Endothelial cell of umbilical vein (primary cell): ENCODE results near the gene MAP3K13. TPM values are rescaled to one million over a fixed set of nuclear protein-coding genes. Genes with fewer than 3 reads are reported as not detected.

ENCODE experiments used
- BruUV-seq: library from RNA; stranded (reverse); fragments of 400-500 nt; replicated peaks from 2 replicates; lab custom pipeline; 2021; lab: Mats Ljungman, UMichigan
- CTCF ChIA-PET: fragments of 300-600, 350-600 bp; sonication (Branson Sonifier 250); formaldehyde crosslinking; loops from one replicate; lab custom pipeline; 2021; ENCODE audit warnings: antibody characterized with exemption, inconsistent platforms; lab: Charles Lee
- POLR2A ChIA-PET: fragments of 300-600, 350-600 bp; sonication (Branson Sonifier 250); formaldehyde crosslinking; loops from one replicate; lab custom pipeline; 2021; ENCODE audit warnings: antibody characterized with exemption, inconsistent platforms; lab: Charles Lee
- DNase-seq: peaks from one replicate; pipeline ENCODE4 v3.0.0-alpha.2; 2011; ENCODE audit warnings: low read depth, low spot score
- FAIRE-seq: peaks from 2 replicates; lab custom pipeline; 2011; peaks lifted over from hg19 to GRCh38; lab: Jason Lieb, UNC
- H2AFZ ChIP-seq: 2 replicates; pipeline ENCODE4 v1.6.0; 2012; ENCODE audit warnings: low read depth, low read length, control low read depth, inconsistent platforms
- H3K27ac ChIP-seq: 2 replicates; pipeline ENCODE4 v1.5.1; 2011; ENCODE audit warnings: low read depth, mild to moderate bottlenecking, control low read depth, low read length, moderate library complexity; ENCODE audit not compliant: insufficient read depth
- H3K27me3 ChIP-seq, 2 experiments: 2 replicates each; pipeline versions ENCODE4 v1.6.0 to v1.6.1; 2011; ENCODE audit warnings: low read length in 2 of 2, mixed read lengths in 1 of 2; ENCODE audit not compliant: control insufficient read depth in 2 of 2, insufficient read depth in 2 of 2
- H3K36me3 ChIP-seq, 2 experiments: 2 replicates in 1 of 2; 3 replicates in 1 of 2; pipeline ENCODE4 v1.5.1; 2011; ENCODE audit warnings: low read length in 2 of 2, mild to moderate bottlenecking in 1 of 2, moderate library complexity in 1 of 2; ENCODE audit not compliant: control insufficient read depth in 2 of 2, insufficient read depth in 2 of 2; ENCODE audit errors: extremely low read depth in 1 of 2
- H3K4me1 ChIP-seq: 3 replicates; pipeline ENCODE4 v1.5.1; 2011; ENCODE audit warnings: mild to moderate bottlenecking, low read length; ENCODE audit not compliant: control insufficient read depth, insufficient read depth; ENCODE audit errors: extremely low read depth
- H3K4me2 ChIP-seq: 2 replicates; pipeline ENCODE4 v1.6.1; 2011; ENCODE audit warnings: low read length, control low read depth, mixed read lengths; ENCODE audit not compliant: insufficient read depth
- H3K4me3 ChIP-seq, 3 experiments: fragments of 200-600 bp in 1 of 3; sonication (generic), shearing (Covaris generic) in 1 of 3; replicated peaks in 1 of 3; 2 replicates each; pipeline ENCODE4 v1.5.1; 2011 to 2016; ENCODE audit warnings: control low read depth in 3 of 3, low read length in 3 of 3, mild to moderate bottlenecking in 2 of 3, inconsistent platforms in 1 of 3, low read depth in 1 of 3, moderate library complexity in 1 of 3; ENCODE audit not compliant: insufficient read depth in 1 of 3
- H3K79me2 ChIP-seq: 2 replicates; pipeline ENCODE4 v1.6.0; 2012; ENCODE audit warnings: low read length, inconsistent platforms; ENCODE audit not compliant: control insufficient read depth, insufficient read depth
- H3K9ac ChIP-seq: replicated peaks from 2 replicates; pipeline ENCODE3; 2011; ENCODE audit warnings: low read length, control low read depth; ENCODE audit not compliant: insufficient read depth; ENCODE audit errors: extremely low read depth
- H3K9me1 ChIP-seq: replicated peaks from 3 replicates; pipeline ENCODE4 v1.6.0; 2011; ENCODE audit warnings: mild to moderate bottlenecking, low read length; ENCODE audit not compliant: control insufficient read depth, insufficient read depth; ENCODE audit errors: extremely low read depth
- H3K9me3 ChIP-seq: replicated peaks from 2 replicates; pipeline ENCODE4 v1.5.1; 2012; ENCODE audit warnings: low read length, inconsistent platforms; ENCODE audit not compliant: control insufficient read depth, insufficient read depth
- H4K20me1 ChIP-seq: replicated peaks from 2 replicates; pipeline ENCODE3; 2011; ENCODE audit warnings: mild to moderate bottlenecking, low read length; ENCODE audit not compliant: control insufficient read depth, insufficient read depth; ENCODE audit errors: extremely low read depth
- EZH2 ChIP-seq: IDR thresholded peaks from 2 replicates; pipeline ENCODE4 v1.6.1; 2012; ENCODE audit warnings: borderline replicate concordance, low read depth, mild to moderate bottlenecking, moderate library complexity, low read length, inconsistent platforms; ENCODE audit not compliant: severe bottlenecking
- FOS ChIP-seq: IDR thresholded peaks from 2 replicates; pipeline ENCODE4 v1.6.1; 2011; ENCODE audit warnings: mild to moderate bottlenecking, low read length, moderate library complexity, borderline replicate concordance; ENCODE audit not compliant: insufficient read depth
- GATA2 ChIP-seq: IDR thresholded peaks from 2 replicates; pipeline ENCODE4 v1.7.0; 2011; ENCODE audit warnings: low read depth, mild to moderate bottlenecking, moderate library complexity, mixed read lengths, low read length; ENCODE audit not compliant: insufficient read length, insufficient read depth
- JUN ChIP-seq: IDR thresholded peaks from 2 replicates; pipeline ENCODE4 v1.6.1; 2011; ENCODE audit warnings: borderline replicate concordance, low read depth; ENCODE audit not compliant: insufficient read length, insufficient read depth
- MYC ChIP-seq: IDR thresholded peaks from one replicate; pipeline ENCODE4 v1.6.1; 2011; ENCODE audit warnings: mild to moderate bottlenecking, low read depth, low read length
- POLR2A ChIP-seq: IDR thresholded peaks from 2 replicates; pipeline ENCODE4 v1.6.1; 2012; ENCODE audit warnings: low read depth, mild to moderate bottlenecking, control low read depth, low read length
- POLR2AphosphoS5 ChIP-seq: IDR thresholded peaks from 2 replicates; pipeline ENCODE4 v1.6.1; 2012; ENCODE audit warnings: low read depth, mild to moderate bottlenecking, control low read depth, low read length, moderate library complexity; ENCODE audit not compliant: insufficient read depth
- dilution Hi-C: fragments of 300-500 bp; cut with MboI; formaldehyde crosslinking; loops from one replicate; pipeline ENCODE4 v1.15.0; 2019; ENCODE audit warnings: low sequenced_read_pairs; ENCODE audit not compliant: extremely low pct_ligation_motif_present
- intact Hi-C: fragments of 100-400 bp; cut with micrococcal nuclease; formaldehyde crosslinking; loops from one replicate; pipeline ENCODE4 v1.10.0; 2022
- polyA plus RNA-seq, 4 experiments: library from polyadenylated mRNA; depleted of rRNA in 3 of 4; stranded (reverse) in 3 of 4; unstranded in 1 of 4; fragments of >200 nt; gene quantifications; 2 replicates each; pipeline versions ENCODE4 v1.2.1 to v1.2.3, GENCODE V29; 2011 to 2012; ENCODE audit warnings: missing spikeins in 1 of 4
- total RNA-seq: library from RNA; stranded (reverse); gene quantifications from 2 replicates; pipeline ENCODE4 v1.2.3, GENCODE V29; 2021
- TF ChIP-seq, protein P1 (sequence below), 2 donors: IDR thresholded peaks; 1 replicate in 1 of 2; 2 replicates in 1 of 2; pipeline ENCODE4 v1.5.1; 2011; ENCODE audit warnings: low read length in 2 of 2, mild to moderate bottlenecking in 2 of 2, moderate library complexity in 2 of 2, control low read depth in 1 of 2, inconsistent platforms in 1 of 2, low read depth in 1 of 2; ENCODE audit not compliant: insufficient read depth in 1 of 2; ENCODE audit errors: extremely low read depth in 1 of 2
- TF ChIP-seq, protein P2 (sequence below): IDR thresholded peaks from 2 replicates; pipeline ENCODE4 v1.6.1; 2011; ENCODE audit not compliant: insufficient read depth, insufficient read length

MAP3K13 gene
- total and polyA plus RNA-seq, 2 donors (not counting 3 experiments of a cell fraction or from before 2014, with no cell fraction given), result 6.2 to 15.4 TPM

DNA sequence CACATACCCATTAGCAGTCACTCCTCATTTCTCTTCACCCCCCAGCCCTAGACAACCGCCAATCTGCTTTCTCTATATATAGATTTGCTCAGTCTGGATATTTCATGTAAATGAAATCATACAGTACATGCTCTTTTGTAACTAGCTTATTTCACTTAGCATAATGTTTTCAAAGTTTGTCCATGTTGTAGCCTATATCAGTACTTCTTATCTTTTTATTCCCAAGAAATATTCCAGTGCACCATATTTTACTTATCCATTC, 3.1 kb downstream of the MAP3K13 start:
- intact Hi-C loops, result no loop called here
- H3K4me2 ChIP-seq, result no peak overlapping the region
- H3K4me3 ChIP-seq, result no peak overlapping the region
- H4K20me1 ChIP-seq, result no peaks in the 10 kb centered on the region
- TF ChIP-seq MYC, result no peak
- TF ChIP-seq, protein P1, sequence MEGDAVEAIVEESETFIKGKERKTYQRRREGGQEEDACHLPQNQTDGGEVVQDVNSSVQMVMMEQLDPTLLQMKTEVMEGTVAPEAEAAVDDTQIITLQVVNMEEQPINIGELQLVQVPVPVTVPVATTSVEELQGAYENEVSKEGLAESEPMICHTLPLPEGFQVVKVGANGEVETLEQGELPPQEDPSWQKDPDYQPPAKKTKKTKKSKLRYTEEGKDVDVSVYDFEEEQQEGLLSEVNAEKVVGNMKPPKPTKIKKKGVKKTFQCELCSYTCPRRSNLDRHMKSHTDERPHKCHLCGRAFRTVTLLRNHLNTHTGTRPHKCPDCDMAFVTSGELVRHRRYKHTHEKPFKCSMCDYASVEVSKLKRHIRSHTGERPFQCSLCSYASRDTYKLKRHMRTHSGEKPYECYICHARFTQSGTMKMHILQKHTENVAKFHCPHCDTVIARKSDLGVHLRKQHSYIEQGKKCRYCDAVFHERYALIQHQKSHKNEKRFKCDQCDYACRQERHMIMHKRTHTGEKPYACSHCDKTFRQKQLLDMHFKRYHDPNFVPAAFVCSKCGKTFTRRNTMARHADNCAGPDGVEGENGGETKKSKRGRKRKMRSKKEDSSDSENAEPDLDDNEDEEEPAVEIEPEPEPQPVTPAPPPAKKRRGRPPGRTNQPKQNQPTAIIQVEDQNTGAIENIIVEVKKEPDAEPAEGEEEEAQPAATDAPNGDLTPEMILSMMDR (IDR thresholded peaks at IDR 0.05; ENCODE audit: extremely low read depth in 1 of 2, insufficient read depth in 1 of 2, low read depth in 1 of 2, low read length in 2 of 2), result no peak
- no peak for TF ChIP-seq POLR2A
- TF ChIP-seq FOS, result no peak
- no peak for TF ChIP-seq POLR2AphosphoS5
- TF ChIP-seq GATA2, result no peak
- no peak for TF ChIP-seq EZH2
- no peak for TF ChIP-seq JUN
- TF ChIP-seq, protein P2, sequence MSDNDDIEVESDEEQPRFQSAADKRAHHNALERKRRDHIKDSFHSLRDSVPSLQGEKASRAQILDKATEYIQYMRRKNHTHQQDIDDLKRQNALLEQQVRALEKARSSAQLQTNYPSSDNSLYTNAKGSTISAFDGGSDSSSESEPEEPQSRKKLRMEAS, result no peak
- H3K27ac ChIP-seq, result no peak overlapping the region
- peaks cover 11 to 25% of the 10 kb centered on the region in 2 experiments for H3K27me3 ChIP-seq
- no peak overlapping the region for H2AFZ ChIP-seq
- H3K9ac ChIP-seq, result no peak overlapping the region
- H3K9me3 ChIP-seq, result no peaks in the 10 kb centered on the region
- H3K9me1 ChIP-seq, result no peaks in the 10 kb centered on the region
- no TSS peak for BruUV-seq
- no peak for DNase-seq
- H3K4me1 ChIP-seq, result peaks cover 6% of the 10 kb centered on the region
- H3K79me2 ChIP-seq, result no peaks in the 10 kb centered on the region
- no peaks in the 10 kb centered on the region for H3K36me3 ChIP-seq
- dilution Hi-C loops, result no loop called here
- FAIRE-seq, result no peak
- POLR2A ChIA-PET, result no interaction called here
- CTCF ChIA-PET, result no interaction called here
